HUES6 (cell line): ENCODE data around the gene CADM1.

ENCODE experiments used
- H3K27ac ChIP-seq: 2 replicates; pipeline ENCODE4 v1.7.0; 2013; ENCODE audit warnings: low read depth, mild to moderate bottlenecking, low read length, inconsistent platforms
- H3K27me3 ChIP-seq: 2 replicates; pipeline ENCODE4 v1.6.1; 2013; ENCODE audit warnings: low read length; ENCODE audit not compliant: control insufficient read depth, insufficient read depth
- H3K36me3 ChIP-seq: 2 replicates; pipeline ENCODE4 v1.6.1; 2013; ENCODE audit warnings: low read length; ENCODE audit not compliant: control insufficient read depth, insufficient read depth
- H3K4me1 ChIP-seq: 2 replicates; pipeline ENCODE4 v1.6.1; 2013; ENCODE audit warnings: low read length; ENCODE audit not compliant: control insufficient read depth, insufficient read depth
- H3K4me3 ChIP-seq: 2 replicates; pipeline ENCODE4 v1.5.1; 2013; ENCODE audit warnings: low read depth, low read length
- H3K9ac ChIP-seq: one replicate; pipeline ENCODE4 v1.6.1; 2013; ENCODE audit warnings: mild to moderate bottlenecking, low read length
- H3K9me3 ChIP-seq: 2 replicates; pipeline ENCODE4 v1.6.1; 2013; ENCODE audit warnings: low read depth, low read length; ENCODE audit not compliant: control insufficient read depth, insufficient read depth

CADM1 gene

DNA sequence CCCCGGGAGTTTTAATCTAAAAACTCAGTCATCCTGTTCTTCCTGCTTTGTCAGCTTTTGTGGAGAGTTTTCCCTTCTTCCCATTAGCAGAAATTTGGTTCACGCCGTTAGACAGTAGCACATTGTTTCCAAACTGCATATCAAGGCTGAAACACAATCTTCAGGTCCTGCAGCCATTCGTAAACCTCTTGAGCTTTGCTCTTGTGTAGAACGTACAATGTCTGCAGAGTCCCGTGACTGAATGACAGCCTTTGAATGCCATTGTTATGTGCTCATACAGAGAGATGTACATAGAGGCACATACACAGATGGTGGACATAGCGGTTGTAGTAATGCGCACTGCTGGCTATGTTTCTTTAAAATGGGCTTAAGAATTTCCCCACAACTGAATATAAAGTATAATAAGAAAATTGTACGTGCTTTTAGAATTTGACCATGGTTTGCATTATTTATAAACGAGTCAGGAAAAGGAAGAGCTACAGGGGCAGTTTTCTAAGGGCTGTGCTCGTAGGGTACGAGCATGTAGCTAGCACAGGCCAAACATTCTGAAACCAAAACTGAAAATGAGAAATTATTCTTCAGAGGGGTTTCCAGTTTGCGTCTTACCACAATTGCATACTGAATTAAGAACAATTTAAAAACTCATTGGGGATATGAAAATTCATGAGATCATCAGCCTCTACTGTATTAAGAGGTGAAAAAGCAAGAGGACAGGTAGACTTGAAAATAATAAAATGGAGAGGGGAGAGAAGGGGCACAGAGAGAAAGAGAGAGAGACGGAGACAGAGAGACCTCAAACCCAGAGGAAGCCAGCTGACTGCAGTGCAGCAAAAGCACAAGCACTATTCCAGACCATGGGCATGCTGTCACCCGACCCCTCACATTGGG lies 310.1 kb downstream of the CADM1 start:
- no peak overlapping the region for H3K27ac ChIP-seq
- peaks cover 15% of the 10 kb centered on the region for H3K4me1 ChIP-seq
- no peaks in the 10 kb centered on the region for H3K27me3 ChIP-seq
- H3K36me3 ChIP-seq: no peaks in the 10 kb centered on the region
- no peaks in the 10 kb centered on the region for H3K9me3 ChIP-seq
- H3K4me3 ChIP-seq: no peak overlapping the region
- no peak overlapping the region for H3K9ac ChIP-seq

DNA sequence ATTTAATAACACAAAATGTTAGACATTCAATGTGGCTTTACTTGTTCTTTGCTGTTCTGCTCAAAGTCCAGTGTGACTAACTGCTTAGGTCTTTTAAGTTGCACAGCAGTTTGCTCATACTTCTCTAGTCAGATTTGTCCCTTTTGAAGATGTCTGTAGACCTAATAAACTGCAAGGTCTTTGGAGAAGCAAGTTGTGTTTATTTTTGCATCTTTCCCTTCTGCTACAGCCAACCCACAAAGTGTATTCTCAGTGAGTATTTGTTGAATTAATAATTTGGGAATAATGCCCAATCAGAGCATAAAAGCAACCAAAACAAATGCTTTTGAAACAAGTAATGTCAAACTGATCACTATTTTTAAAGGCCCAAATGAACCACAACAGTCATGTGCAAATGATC lies 312.5 kb downstream of the CADM1 start:
- no peak overlapping the region for H3K27ac ChIP-seq

DNA sequence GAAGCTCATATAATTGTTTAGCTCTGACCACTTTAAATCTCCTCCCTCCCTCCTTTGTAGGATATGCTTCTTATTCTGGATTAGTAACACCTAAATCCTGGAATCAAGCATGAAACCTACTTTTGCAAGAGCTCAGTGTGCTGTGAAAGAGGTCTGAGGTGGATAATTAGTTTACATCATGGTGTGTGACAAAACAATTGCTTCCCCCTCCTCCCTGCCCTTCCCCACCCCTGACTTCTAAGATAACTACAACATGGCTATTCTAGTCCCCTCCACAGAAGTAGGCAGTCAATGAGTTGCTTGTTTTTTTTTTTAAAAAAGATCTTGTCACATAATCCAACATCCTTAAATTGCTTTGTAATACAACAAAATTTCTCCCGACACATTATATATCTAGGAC lies 314.0 kb downstream of the CADM1 start:
- no peaks in the 10 kb centered on the region for H3K27me3 ChIP-seq
- H3K27ac ChIP-seq: no peak overlapping the region
- no peaks in the 10 kb centered on the region for H3K36me3 ChIP-seq
- H3K9me3 ChIP-seq: no peaks in the 10 kb centered on the region
- peaks cover 6% of the 10 kb centered on the region for H3K4me1 ChIP-seq
- no peak overlapping the region for H3K4me3 ChIP-seq
- no peak overlapping the region for H3K9ac ChIP-seq

More for the DNA sequence above, 312.5 kb downstream of the CADM1 start:
- Histone ChIP-seq H3K9me3 (no peaks in the 10 kb centered on the region), H3K4me3 (no peak overlapping the region), H3K9ac (no peak overlapping the region), H3K4me1 (peaks cover 6% of the 10 kb centered on the region), H3K36me3 (no peaks in the 10 kb centered on the region), H3K27me3 (no peaks in the 10 kb centered on the region)

DNA sequence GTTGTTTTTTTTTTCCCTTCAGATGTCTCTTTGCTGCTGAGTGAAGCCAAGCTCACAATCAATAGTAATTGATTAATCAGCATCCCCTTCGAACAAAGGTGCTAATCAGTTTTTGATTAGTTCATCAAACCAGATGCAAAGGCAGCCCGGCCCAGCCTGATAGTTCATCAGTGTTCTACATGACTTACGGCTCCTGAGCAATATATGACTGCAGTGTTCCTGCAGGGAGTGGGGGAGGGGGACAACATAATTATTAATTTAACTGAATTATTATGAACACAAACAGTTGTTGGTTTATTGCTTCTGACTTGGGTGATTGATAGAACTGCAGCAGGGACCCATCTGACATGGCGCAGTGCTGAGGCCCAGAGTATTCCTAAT lies 315.3 kb downstream of the CADM1 start:
- peaks cover 6% of the 10 kb centered on the region; the same call in 1 of the 2 replicates for H3K4me1 ChIP-seq
- H3K27me3 ChIP-seq: no peaks in the 10 kb centered on the region
- H3K9ac ChIP-seq: no peak overlapping the region
- no peak overlapping the region for H3K27ac ChIP-seq
- H3K4me3 ChIP-seq: no peak overlapping the region
- H3K9me3 ChIP-seq: no peaks in the 10 kb centered on the region
- no peaks in the 10 kb centered on the region for H3K36me3 ChIP-seq

DNA sequence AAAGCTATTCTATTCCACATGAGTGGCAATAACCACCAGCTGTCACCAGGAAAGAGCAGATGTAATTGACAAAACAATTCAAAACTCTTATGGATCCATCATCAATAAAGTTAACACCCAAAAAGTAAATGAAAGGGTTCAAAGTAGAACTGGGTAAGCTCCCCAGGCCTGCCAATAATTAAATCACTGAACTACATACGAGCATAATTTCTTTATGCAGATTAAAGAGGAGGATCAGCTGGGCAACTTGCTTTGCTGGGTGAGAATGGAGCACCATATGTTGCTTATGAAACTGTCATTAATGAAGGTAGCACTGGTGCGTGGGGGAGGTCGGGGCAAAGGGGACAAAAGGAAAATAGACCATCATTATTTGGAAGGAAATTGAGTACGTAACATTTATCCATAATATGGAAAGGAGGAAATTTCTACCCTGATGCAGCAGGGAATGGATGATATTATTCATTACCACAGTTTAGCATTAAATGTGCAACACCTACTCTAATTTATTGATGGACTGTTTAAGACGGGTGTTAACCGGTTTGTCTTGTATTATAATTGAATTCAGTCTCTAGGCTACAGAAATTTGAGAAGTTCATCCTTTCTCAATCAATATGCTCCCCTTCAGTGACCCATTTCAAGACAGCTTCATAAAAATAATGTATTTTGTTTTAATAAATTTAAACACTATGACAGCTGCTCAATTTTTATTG lies 315.9 kb downstream of the CADM1 start:
- H3K9me3 ChIP-seq: no peaks in the 10 kb centered on the region
- no peaks in the 10 kb centered on the region for H3K27me3 ChIP-seq
- no peak overlapping the region for H3K27ac ChIP-seq
- H3K36me3 ChIP-seq: no peaks in the 10 kb centered on the region
- peaks cover 6% of the 10 kb centered on the region; the same call in 1 of the 2 replicates for H3K4me1 ChIP-seq
- H3K4me3 ChIP-seq: no peak overlapping the region
- H3K9ac ChIP-seq: no peak overlapping the region

DNA sequence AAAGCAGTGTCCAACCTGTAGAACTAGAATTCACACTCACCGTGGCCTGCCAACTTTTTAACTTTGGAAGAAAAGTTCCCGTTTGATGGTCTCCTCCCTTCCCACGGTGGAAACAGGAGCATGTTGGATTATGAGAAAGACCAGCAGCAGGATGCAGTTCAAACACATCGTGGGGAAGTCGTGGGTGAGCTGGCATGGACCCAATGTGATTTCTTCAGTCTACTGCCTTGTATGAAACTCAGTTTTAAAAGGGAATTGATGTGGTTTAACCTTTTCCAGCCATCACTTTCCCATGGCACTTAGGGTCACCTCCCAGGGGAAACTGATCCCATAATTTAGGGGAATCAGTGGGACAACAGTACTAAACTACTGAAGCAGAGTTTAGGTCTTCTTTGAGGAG lies 318.3 kb downstream of the CADM1 start:
- Histone ChIP-seq H3K9me3 (no peaks in the 10 kb centered on the region), H3K27me3 (no peaks in the 10 kb centered on the region), H3K4me1 (0 out of 2 replicates have a peak, but pooled peaks cover 3% of the 10 kb centered on the region), H3K27ac (no peak overlapping the region), H3K36me3 (no peaks in the 10 kb centered on the region), H3K4me3 (no peak overlapping the region), H3K9ac (no peak overlapping the region)

DNA sequence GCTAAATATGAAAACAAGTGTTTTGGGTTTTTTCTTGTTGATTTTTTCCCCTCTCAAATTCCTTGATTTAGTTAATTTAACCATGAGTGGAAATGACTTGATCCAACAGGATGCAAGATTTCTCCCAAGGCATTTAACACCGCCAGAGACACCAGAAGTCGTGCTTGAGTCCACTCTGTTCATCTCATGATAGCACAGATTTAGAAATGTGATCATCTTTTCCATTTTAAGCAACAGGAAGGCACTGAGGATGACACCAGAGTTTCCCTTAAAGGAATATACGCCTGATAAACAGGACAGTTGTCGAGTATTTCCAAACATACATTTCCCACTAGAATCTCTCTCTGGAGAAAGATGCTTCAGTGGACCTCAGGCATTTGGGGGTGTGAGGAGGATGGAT lies 318.7 kb downstream of the CADM1 start:
- no peak overlapping the region for H3K4me3 ChIP-seq

DNA sequence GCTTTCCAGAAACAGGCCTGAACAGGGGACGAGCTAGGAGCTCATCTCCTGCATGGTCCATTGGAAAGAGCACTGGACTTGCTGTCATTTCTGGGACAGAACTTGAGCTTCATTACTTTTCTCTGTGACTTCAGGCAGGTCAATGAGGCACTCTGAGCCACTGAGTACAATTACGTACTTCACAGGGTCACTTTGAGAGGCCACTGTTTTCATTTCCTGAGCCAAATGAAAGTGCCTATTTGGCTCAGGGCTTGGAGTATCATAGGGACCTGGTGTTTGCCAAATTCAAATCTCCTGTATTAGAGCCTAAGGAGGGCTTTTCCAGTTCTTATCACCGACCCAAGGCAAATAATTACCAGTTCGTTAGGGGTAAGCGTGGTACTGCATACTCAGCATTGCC lies 319.3 kb downstream of the CADM1 start:
- Histone ChIP-seq H3K9me3 (no peaks in the 10 kb centered on the region), H3K36me3 (no peaks in the 10 kb centered on the region), H3K9ac (no peak overlapping the region), H3K4me3 (no peak overlapping the region), H3K27ac (no peak overlapping the region), H3K27me3 (no peaks in the 10 kb centered on the region), H3K4me1 (0 out of 2 replicates have a peak, but pooled peaks cover 3% of the 10 kb centered on the region)

More for the DNA sequence above, 318.7 kb downstream of the CADM1 start:
- Histone ChIP-seq H3K36me3 (no peaks in the 10 kb centered on the region), H3K27ac (no peak overlapping the region), H3K4me1 (0 out of 2 replicates have a peak, but pooled peaks cover 3% of the 10 kb centered on the region), H3K27me3 (no peaks in the 10 kb centered on the region), H3K9me3 (no peaks in the 10 kb centered on the region), H3K9ac (no peak overlapping the region)

DNA sequence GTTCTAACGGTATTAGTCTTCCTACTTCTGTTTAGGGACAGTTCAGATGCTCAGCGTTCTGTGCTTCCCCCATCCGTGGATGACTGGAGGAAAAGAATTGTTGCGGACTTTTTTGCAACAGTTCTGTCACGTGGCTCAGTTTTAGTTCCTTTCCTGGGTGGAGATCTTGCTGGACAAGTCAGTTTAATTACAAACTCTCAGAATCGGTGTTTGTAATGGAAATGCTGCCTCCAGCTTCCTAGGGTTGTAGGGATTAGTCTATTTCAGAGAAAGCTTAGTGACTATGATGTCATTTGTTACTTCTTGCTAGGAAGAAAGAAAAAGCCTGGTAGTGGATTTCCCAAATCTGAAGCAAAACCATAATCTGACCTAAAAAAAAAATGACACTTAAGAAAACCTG lies 320.4 kb downstream of the CADM1 start:
- Histone ChIP-seq H3K27ac (no peak overlapping the region), H3K4me1 (peaks cover 5% of the 10 kb centered on the region; the same call in 1 of the 2 replicates), H3K4me3 (no peak overlapping the region), H3K9me3 (no peaks in the 10 kb centered on the region), H3K27me3 (no peaks in the 10 kb centered on the region), H3K36me3 (no peaks in the 10 kb centered on the region), H3K9ac (no peak overlapping the region)

DNA sequence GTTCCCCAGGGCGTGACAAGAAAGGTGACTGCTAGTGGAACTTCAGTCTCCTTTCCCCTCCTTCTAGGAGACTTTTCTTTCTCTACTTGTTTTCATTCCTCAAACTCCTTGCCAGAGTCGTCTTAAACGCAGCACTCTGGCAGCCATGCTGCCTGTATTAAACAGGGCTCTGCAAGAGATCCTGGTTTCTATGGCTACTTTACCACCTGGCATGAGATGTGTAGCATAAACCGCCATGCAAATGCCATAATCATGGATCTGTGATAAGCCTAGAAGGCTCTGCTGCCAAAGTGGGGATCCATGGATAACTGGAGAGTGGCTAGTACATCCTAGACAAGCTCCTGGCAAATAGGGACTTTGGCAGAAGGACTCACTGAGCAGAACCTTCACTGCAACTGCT lies 321.1 kb downstream of the CADM1 start:
- Histone ChIP-seq H3K4me3 (no peak overlapping the region), H3K4me1 (peaks cover 10% of the 10 kb centered on the region; the same call in 1 of the 2 replicates), H3K9ac (no peak overlapping the region), H3K36me3 (no peaks in the 10 kb centered on the region), H3K9me3 (no peaks in the 10 kb centered on the region), H3K27ac (no peak overlapping the region), H3K27me3 (no peaks in the 10 kb centered on the region)
